HCT116 (cell line): ENCODE measurements around the gene CNTN4. TPM values are rescaled to one million over a fixed set of nuclear protein-coding genes. Genes with fewer than 3 reads are reported as not detected.

Experiments
- ATAC-seq: fragments of 200-7000 bp; cut with Tn5 transposase; 2 replicates; pipeline ENCODE4 v1.9.1; 2020; ENCODE audit warnings: mild to moderate bottlenecking, moderate library complexity
- BruUV-seq: library from RNA; stranded (reverse); fragments of 400-500 nt; replicated peaks from 2 replicates; lab custom pipeline; 2021; lab: Mats Ljungman, UMichigan
- CTCF ChIA-PET: fragments of 300-600 bp; sonication (Branson Sonifier 250); formaldehyde crosslinking; loops from one replicate; lab custom pipeline; 2021; ENCODE audit warnings: antibody characterized with exemption; lab: Charles Lee
- POLR2A ChIA-PET: fragments of 300-600, 350-600 bp; sonication (Branson Sonifier 250); formaldehyde crosslinking; loops from one replicate; lab custom pipeline; 2021; ENCODE audit warnings: antibody characterized with exemption; lab: Charles Lee
- RAD21 ChIA-PET, 2 experiments: fragments of 300-600 bp; sonication (Branson Sonifier 250); formaldehyde crosslinking; loops; one replicate each; lab custom pipeline; 2023; ENCODE audit warnings: low total read pairs in 2 of 2; ENCODE audit not compliant: uncharacterized antibody in 2 of 2, unreplicated experiment in 2 of 2, low non-redundant PET in 1 of 2; lab: Charles Lee
- DNase-seq: peaks from one replicate; pipeline ENCODE4 v3.0.0-alpha.2; 2010; ENCODE audit warnings: low read depth, low spot score
- H2AFZ ChIP-seq: fragments of 200-600 bp; shearing (Covaris generic), sonication (generic); 2 replicates; pipeline ENCODE4 v1.6.1; 2017; ENCODE audit warnings: low read depth, mixed run types, mixed read lengths, antibody characterized with exemption, low read length; ENCODE audit not compliant: poor library complexity, severe bottlenecking
- H3K27ac ChIP-seq: 2 replicates; pipeline ENCODE4 v1.5.1; 2012; ENCODE audit warnings: low read depth, low read length
- H3K27me3 ChIP-seq: fragments of 200-600 bp; sonication (generic); 2 replicates; pipeline ENCODE4 v1.6.1; 2016; ENCODE audit warnings: mixed run types, low read length, mixed read lengths; ENCODE audit not compliant: insufficient read depth
- H3K36me3 ChIP-seq, 2 experiments: fragments of 200-500 bp in 1 of 2; fragments of 200-600 bp in 1 of 2; sonication (Bioruptor generic) in 1 of 2; sonication (generic) in 1 of 2; 2 replicates each; pipeline versions ENCODE4 v1.5.1 to v1.6.1; 2014 to 2016; ENCODE audit warnings: low read length in 2 of 2, inconsistent platforms in 1 of 2, mixed read lengths in 1 of 2, mixed run types in 1 of 2; ENCODE audit not compliant: insufficient read depth in 2 of 2, control insufficient read depth in 1 of 2
- H3K4me1 ChIP-seq, 2 experiments: fragments of 200-600 bp in 1 of 2; sonication (generic) in 1 of 2; 2 replicates each; pipeline versions ENCODE4 v1.5.1 to v1.6.1; 2012 to 2017; ENCODE audit warnings: low read length in 2 of 2, inconsistent platforms in 1 of 2, mild to moderate bottlenecking in 1 of 2, mixed read lengths in 1 of 2, mixed run types in 1 of 2, moderate library complexity in 1 of 2; ENCODE audit not compliant: insufficient read depth in 2 of 2, control insufficient read depth in 1 of 2
- H3K4me2 ChIP-seq: fragments of 200-600 bp; sonication (generic); 2 replicates; pipeline ENCODE4 v1.6.1; 2017; ENCODE audit warnings: mixed run types, low read length, mixed read lengths
- H3K4me3 ChIP-seq, 2 experiments: fragments of 200-600 bp in 1 of 2; sonication (generic) in 1 of 2; replicated peaks in 1 of 2; 2 replicates each; pipeline ENCODE4 v1.5.1; 2011 to 2016; ENCODE audit warnings: low read length in 2 of 2, control low read depth in 1 of 2, low read depth in 1 of 2, mild to moderate bottlenecking in 1 of 2, mixed read lengths in 1 of 2, mixed run types in 1 of 2
- H3K79me2 ChIP-seq: fragments of 200-600 bp; sonication (generic); 2 replicates; pipeline ENCODE4 v1.6.1; 2017; ENCODE audit warnings: mild to moderate bottlenecking, mixed run types, low read length, moderate library complexity, mixed read lengths; ENCODE audit not compliant: insufficient read depth
- H3K9ac ChIP-seq: fragments of 200-600 bp; sonication (generic); 2 replicates; pipeline ENCODE4 v1.6.1; 2016; ENCODE audit warnings: low read length, mixed read lengths
- H3K9me2 ChIP-seq: fragments of 200-600 bp; sonication (generic), shearing (Covaris generic); 2 replicates; pipeline ENCODE4 v1.6.1; 2017; ENCODE audit warnings: mixed run types, mild to moderate bottlenecking, moderate library complexity; ENCODE audit not compliant: insufficient read depth
- H3K9me3 ChIP-seq, 2 experiments: fragments of 200-500 bp in 1 of 2; fragments of 200-600 bp in 1 of 2; sonication (Bioruptor generic) in 1 of 2; sonication (generic) in 1 of 2; 2 replicates each; pipeline ENCODE4 v1.6.1; 2014 to 2017; ENCODE audit warnings: low read length in 2 of 2, mixed read lengths in 2 of 2, inconsistent platforms in 1 of 2, low read depth in 1 of 2, mild to moderate bottlenecking in 1 of 2, mixed run types in 1 of 2, moderate library complexity in 1 of 2; ENCODE audit not compliant: control insufficient read depth in 1 of 2, insufficient read depth in 1 of 2
- H4K20me1 ChIP-seq: fragments of 200-600 bp; sonication (generic), shearing (Covaris generic); 2 replicates; pipeline ENCODE4 v1.6.1; 2017; ENCODE audit warnings: mixed run types, mild to moderate bottlenecking, moderate library complexity; ENCODE audit not compliant: insufficient read depth
- ATF3 ChIP-seq: IDR thresholded peaks from 2 replicates; pipeline ENCODE4 v1.6.1; 2012
- CBX3 ChIP-seq: IDR thresholded peaks from 2 replicates; pipeline ENCODE4 v1.6.1; 2012; ENCODE audit warnings: low read depth
- CEBPB ChIP-seq: IDR thresholded peaks from 2 replicates; pipeline ENCODE4 v1.6.1; 2012; ENCODE audit warnings: low read depth
- EGR1 ChIP-seq: IDR thresholded peaks from 2 replicates; pipeline ENCODE4 v1.6.1; 2012; ENCODE audit warnings: low read depth
- EZH2 ChIP-seq: fragments of 200-600 bp; sonication (generic); IDR thresholded peaks from 2 replicates; pipeline ENCODE4 v1.6.1; 2017; ENCODE audit warnings: antibody characterized with exemption, mixed run types
- EZH2phosphoT487 ChIP-seq: fragments of 200-600 bp; IDR thresholded peaks from 2 replicates; pipeline ENCODE4 v1.6.1; 2018; ENCODE audit warnings: antibody characterized with exemption, borderline replicate concordance
- JUND ChIP-seq: IDR thresholded peaks from 2 replicates; pipeline ENCODE4 v1.6.1; 2012
- POLR2A ChIP-seq: IDR thresholded peaks from 2 replicates; pipeline ENCODE4 v1.7.0; 2011; ENCODE audit warnings: borderline replicate concordance; ENCODE audit not compliant: insufficient read depth, insufficient read length; ENCODE audit errors: extremely low read depth
- POLR2AphosphoS5 ChIP-seq: IDR thresholded peaks from 2 replicates; pipeline ENCODE4 v1.6.1; 2011; ENCODE audit warnings: mild to moderate bottlenecking, low read depth, low read length, moderate library complexity
- RAD21 ChIP-seq: IDR thresholded peaks from 2 replicates; pipeline ENCODE4 v1.6.1; 2012; ENCODE audit warnings: low read depth, mild to moderate bottlenecking
- SIN3A ChIP-seq: IDR thresholded peaks from 2 replicates; pipeline ENCODE4 v1.6.1; 2012; ENCODE audit warnings: low read depth
- SP1 ChIP-seq: IDR thresholded peaks from 2 replicates; pipeline ENCODE4 v1.6.1; 2012; ENCODE audit warnings: low read depth
- SRF ChIP-seq: IDR thresholded peaks from 2 replicates; pipeline ENCODE4 v1.6.1; 2012; ENCODE audit warnings: low read depth
- TCF7L2 ChIP-seq: IDR thresholded peaks from 2 replicates; pipeline ENCODE4 v1.7.0; 2011; ENCODE audit warnings: borderline replicate concordance, inconsistent platforms; ENCODE audit not compliant: insufficient read depth, insufficient read length; ENCODE audit errors: extremely low read depth
- YY1 ChIP-seq: IDR thresholded peaks from 2 replicates; pipeline ENCODE4 v1.6.1; 2011; ENCODE audit warnings: low read length, low read depth, moderate library complexity, mild to moderate bottlenecking; ENCODE audit not compliant: insufficient replicate concordance; ENCODE audit errors: extremely low read depth
- ZFX ChIP-seq: fragments of 450-650 bp; IDR thresholded peaks from 2 replicates; pipeline ENCODE4 v1.6.1; 2017
- ZNF274 ChIP-seq: fragments of 200-500 bp; sonication (Bioruptor generic); IDR thresholded peaks from 2 replicates; pipeline ENCODE4 v1.6.1; 2014; ENCODE audit warnings: mild to moderate bottlenecking, low read depth, low read length, inconsistent platforms
- intact Hi-C: fragments of 100-400 bp; cut with micrococcal nuclease; formaldehyde crosslinking; loops from 2 replicates; pipeline ENCODE4 v1.10.0; 2022
- total RNA-seq: library from RNA; stranded (reverse); gene quantifications from one replicate; pipeline ENCODE4 v1.2.1, GENCODE V29; 2021; ENCODE audit not compliant: unreplicated experiment
- TF ChIP-seq, protein P1 (sequence below), 3 experiments: fragments of 200-600 bp in 1 of 3; sonication (generic) in 1 of 3; IDR thresholded peaks in 2 of 3; conservative IDR thresholded peaks in 1 of 3; 2 replicates each; pipeline ENCODE4 v1.5.1; 2012 to 2017; ENCODE audit warnings: low read depth in 2 of 3, low read length in 2 of 3, antibody characterized with exemption in 1 of 3, borderline replicate concordance in 1 of 3, control low read depth in 1 of 3, mild to moderate bottlenecking in 1 of 3, mixed read lengths in 1 of 3, mixed run types in 1 of 3, moderate library complexity in 1 of 3; ENCODE audit not compliant: insufficient read depth in 1 of 3
- TF ChIP-seq, protein P2 (sequence below): IDR thresholded peaks from 2 replicates; pipeline ENCODE4 v1.6.1; 2011; ENCODE audit warnings: mild to moderate bottlenecking, low read length, moderate library complexity; ENCODE audit not compliant: insufficient replicate concordance; ENCODE audit errors: extremely low read depth
- TF ChIP-seq, protein P3 (sequence below): IDR thresholded peaks from 2 replicates; pipeline ENCODE4 v1.6.1; 2012; ENCODE audit warnings: low read depth

Gene CNTN4
- total RNA-seq, 1 experiment from 2014 or later = not detected

- H3K9me3 ChIP-seq = peaks cover 7 to 26% of the 10 kb centered on the region in 2 experiments; a peak in 2 of 4 replicates
- H3K9me2 ChIP-seq = no peaks in the 10 kb centered on the region
- no peak overlapping the region for H3K9ac ChIP-seq
- H3K36me3 ChIP-seq = no peaks in the 10 kb centered on the region
- CTCF ChIA-PET = no interaction called here
- TF ChIP-seq SIN3A (no peak), RAD21 (no peak), SRF (no peak), CBX3 (no peak), ATF3 (no peak), POLR2AphosphoS5 (no peak), SP1 (no peak), ZNF274 (no peak), POLR2A (no peak), JUND (no peak), EGR1 (no peak), EZH2phosphoT487 (no peak), YY1 (no peak), TCF7L2 (no peak), EZH2 (no peak), CEBPB (no peak), ZFX (no peak)
- TF ChIP-seq, protein P1, sequence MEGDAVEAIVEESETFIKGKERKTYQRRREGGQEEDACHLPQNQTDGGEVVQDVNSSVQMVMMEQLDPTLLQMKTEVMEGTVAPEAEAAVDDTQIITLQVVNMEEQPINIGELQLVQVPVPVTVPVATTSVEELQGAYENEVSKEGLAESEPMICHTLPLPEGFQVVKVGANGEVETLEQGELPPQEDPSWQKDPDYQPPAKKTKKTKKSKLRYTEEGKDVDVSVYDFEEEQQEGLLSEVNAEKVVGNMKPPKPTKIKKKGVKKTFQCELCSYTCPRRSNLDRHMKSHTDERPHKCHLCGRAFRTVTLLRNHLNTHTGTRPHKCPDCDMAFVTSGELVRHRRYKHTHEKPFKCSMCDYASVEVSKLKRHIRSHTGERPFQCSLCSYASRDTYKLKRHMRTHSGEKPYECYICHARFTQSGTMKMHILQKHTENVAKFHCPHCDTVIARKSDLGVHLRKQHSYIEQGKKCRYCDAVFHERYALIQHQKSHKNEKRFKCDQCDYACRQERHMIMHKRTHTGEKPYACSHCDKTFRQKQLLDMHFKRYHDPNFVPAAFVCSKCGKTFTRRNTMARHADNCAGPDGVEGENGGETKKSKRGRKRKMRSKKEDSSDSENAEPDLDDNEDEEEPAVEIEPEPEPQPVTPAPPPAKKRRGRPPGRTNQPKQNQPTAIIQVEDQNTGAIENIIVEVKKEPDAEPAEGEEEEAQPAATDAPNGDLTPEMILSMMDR (IDR thresholded peaks at IDR 0.05 in 2 of 3, conservative IDR thresholded peaks at IDR 0.05 in 1 of 3; ENCODE audit: borderline replicate concordance in 1 of 3, insufficient read depth in 1 of 3, low read depth in 2 of 3, low read length in 2 of 3) = no peak
- TF ChIP-seq, protein P2, sequence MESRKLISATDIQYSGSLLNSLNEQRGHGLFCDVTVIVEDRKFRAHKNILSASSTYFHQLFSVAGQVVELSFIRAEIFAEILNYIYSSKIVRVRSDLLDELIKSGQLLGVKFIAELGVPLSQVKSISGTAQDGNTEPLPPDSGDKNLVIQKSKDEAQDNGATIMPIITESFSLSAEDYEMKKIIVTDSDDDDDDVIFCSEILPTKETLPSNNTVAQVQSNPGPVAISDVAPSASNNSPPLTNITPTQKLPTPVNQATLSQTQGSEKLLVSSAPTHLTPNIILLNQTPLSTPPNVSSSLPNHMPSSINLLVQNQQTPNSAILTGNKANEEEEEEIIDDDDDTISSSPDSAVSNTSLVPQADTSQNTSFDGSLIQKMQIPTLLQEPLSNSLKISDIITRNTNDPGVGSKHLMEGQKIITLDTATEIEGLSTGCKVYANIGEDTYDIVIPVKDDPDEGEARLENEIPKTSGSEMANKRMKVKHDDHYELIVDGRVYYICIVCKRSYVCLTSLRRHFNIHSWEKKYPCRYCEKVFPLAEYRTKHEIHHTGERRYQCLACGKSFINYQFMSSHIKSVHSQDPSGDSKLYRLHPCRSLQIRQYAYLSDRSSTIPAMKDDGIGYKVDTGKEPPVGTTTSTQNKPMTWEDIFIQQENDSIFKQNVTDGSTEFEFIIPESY = no peak
- TF ChIP-seq, protein P3, sequence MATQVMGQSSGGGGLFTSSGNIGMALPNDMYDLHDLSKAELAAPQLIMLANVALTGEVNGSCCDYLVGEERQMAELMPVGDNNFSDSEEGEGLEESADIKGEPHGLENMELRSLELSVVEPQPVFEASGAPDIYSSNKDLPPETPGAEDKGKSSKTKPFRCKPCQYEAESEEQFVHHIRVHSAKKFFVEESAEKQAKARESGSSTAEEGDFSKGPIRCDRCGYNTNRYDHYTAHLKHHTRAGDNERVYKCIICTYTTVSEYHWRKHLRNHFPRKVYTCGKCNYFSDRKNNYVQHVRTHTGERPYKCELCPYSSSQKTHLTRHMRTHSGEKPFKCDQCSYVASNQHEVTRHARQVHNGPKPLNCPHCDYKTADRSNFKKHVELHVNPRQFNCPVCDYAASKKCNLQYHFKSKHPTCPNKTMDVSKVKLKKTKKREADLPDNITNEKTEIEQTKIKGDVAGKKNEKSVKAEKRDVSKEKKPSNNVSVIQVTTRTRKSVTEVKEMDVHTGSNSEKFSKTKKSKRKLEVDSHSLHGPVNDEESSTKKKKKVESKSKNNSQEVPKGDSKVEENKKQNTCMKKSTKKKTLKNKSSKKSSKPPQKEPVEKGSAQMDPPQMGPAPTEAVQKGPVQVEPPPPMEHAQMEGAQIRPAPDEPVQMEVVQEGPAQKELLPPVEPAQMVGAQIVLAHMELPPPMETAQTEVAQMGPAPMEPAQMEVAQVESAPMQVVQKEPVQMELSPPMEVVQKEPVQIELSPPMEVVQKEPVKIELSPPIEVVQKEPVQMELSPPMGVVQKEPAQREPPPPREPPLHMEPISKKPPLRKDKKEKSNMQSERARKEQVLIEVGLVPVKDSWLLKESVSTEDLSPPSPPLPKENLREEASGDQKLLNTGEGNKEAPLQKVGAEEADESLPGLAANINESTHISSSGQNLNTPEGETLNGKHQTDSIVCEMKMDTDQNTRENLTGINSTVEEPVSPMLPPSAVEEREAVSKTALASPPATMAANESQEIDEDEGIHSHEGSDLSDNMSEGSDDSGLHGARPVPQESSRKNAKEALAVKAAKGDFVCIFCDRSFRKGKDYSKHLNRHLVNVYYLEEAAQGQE = no peak
- H3K4me2 ChIP-seq = no peak overlapping the region
- DNase-seq (no peak), ATAC-seq (no peak)
- RAD21 ChIA-PET = no interaction called here
- no peaks in the 10 kb centered on the region for H3K79me2 ChIP-seq
- no peak overlapping the region for H2AFZ ChIP-seq
- no peaks in the 10 kb centered on the region for H3K4me1 ChIP-seq
- no peaks in the 10 kb centered on the region for H4K20me1 ChIP-seq
- H3K27me3 ChIP-seq = no peaks in the 10 kb centered on the region
- POLR2A ChIA-PET = no interaction called here
- H3K4me3 ChIP-seq = no peak overlapping the region
- intact Hi-C loops = no loop called here
- no TSS peak for BruUV-seq
- H3K27ac ChIP-seq = no peak overlapping the region
These were observed 149.2 kb downstream of the CNTN4 start for GRCh38 chr3:2247831-2248230.
